CMK (cell line): ENCODE measurements around the gene XRCC4.
"Not testable (repeated sequence)": the region's sequence is repeated elsewhere in the genome, so short reads cannot be mapped to it uniquely, and the experiment has no call there.

Experiments used
- DNase-seq: peaks from one replicate; pipeline ENCODE4 v3.0.0-alpha.2; 2010; ENCODE audit warnings: low read depth

Gene XRCC4

DNA sequence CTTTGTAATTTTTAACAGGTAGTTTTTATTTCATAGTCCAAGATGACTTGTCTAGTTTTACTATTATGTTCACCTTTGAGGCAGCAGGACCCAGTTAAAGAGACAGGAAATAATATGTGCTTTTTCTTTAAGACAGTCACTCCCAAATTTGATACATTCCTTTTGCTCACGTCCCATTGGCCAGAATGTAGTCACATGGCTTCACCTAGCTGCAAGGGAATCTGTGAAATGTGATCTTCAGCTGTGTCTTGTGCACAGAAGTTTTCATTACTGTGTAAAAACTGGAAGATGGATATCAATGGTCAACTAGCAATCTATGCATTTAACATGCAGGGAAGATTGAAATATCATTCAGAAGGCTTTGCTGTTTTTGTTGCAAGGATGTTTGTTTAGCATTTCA, 41.1 kb downstream of the XRCC4 start:
- peak; percentile 4 for DNase-seq

DNA sequence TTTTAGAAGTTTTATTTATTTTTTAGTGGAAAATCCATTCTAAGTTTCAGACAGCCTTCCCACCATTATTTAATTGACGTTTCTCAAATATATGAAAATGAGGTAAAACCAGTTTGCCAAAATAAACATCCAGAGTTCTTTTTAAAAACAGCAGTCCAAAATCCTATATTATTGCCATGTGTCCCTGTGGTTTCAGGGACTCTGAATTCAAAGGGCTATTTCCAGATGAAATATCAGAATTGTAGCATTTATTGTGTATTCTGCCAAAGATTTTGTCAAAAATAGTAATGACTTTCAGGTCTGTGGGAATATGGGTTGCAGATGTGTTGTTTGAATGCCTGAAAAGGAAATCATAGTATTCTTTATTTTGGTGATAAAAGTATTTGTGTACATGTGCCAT, 41.6 kb downstream of the XRCC4 start:
- no peak for DNase-seq

DNA sequence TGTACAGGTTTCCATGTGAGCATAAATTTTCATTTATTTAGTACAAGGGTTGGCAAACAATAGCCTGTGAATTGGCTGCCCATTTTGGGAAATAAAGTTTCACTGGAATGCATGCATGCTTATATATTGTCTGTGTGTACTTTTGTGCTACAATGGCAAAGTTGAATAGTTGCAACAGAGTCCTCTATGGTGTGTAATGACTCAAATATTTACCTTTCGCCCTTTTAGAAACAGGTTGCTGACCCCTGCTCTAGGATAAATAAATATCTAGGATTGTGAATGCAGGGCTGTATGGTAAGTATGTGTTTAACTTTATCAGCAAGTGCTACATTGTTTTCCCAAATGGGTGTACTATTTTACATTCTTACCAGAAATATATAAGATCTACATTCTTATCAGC, 47.2 kb downstream of the XRCC4 start:
- DNase-seq = no peak

DNA sequence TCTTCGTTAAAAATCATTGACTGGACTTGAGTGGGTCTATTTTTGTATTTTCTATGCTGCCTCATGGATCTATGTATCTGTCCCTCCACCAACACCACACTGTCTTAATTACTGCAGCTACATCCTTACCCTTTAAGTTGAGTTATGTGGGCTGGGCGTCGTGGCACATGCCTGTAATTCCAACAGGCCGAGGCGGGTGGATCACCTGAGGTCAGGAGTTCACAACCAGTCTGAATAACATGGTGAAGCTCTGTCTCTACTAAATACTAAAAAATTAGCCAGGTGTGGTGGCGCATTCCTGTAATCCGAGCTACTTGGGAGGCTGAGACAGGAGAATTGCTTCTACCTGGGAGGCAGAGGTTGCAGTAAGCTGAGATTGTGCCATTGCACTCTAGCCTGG, 48.2 kb downstream of the XRCC4 start:
- no peak for DNase-seq

DNA sequence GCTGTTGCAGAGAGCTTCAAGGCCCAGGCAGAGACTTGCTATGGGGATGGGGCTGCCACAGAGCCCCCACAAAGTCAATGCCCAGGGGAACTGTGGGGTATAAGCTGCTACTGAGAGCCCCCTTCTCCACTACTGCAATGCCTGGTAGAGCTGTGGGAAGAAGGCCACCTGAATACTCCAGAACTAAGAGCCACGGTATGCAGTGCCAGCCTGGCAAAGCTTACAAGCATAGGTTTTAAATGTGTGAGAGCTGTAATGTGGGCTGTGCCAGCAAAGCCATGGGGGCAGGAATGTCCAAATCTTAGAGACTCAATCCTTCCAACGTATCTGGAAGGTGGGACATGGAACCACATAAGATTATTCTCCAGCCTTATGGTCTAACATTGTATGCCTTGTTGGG, 49.2 kb downstream of the XRCC4 start:
- no peak for DNase-seq

DNA sequence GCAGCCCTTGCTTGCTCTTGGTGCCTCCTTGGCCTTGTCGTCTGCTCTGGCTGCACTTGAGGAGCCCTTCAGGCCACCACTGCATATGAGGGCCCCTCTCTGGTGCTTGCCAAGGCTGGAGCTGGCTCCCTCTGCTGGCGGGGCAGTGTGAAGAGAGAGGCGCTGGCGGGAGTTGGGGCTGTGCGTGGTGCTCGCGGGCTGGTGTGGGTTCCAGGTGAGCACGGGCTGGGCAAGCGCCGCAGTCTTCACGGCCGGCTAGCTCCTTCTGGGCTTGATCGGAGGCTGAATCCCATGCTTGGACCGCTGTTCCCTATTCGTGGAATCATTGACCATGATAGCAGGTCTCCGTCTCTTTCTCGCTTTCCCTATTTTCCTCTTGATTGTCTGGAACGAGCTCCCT, 56.5 kb downstream of the XRCC4 start:
- DNase-seq = no peak

DNA sequence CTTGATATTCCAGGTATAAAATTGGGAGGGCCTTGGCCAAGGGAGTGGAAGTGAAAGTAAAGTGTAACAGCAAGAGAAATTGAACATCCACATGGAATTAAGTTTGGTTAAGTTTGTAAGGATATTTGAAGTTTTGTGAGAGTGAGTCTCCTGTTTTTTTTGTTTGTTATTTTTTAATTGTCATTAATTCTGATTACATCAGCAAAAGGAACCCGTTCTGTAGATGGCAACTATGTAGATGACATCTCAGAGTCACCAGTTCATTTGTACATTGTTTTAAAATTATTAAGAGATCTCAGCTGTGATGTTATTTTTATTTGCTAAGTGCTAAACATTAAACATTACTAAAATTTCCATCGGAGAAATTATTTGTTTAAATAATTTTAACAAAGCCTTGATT, 65.2 kb downstream of the XRCC4 start:
- DNase-seq = no peak

DNA sequence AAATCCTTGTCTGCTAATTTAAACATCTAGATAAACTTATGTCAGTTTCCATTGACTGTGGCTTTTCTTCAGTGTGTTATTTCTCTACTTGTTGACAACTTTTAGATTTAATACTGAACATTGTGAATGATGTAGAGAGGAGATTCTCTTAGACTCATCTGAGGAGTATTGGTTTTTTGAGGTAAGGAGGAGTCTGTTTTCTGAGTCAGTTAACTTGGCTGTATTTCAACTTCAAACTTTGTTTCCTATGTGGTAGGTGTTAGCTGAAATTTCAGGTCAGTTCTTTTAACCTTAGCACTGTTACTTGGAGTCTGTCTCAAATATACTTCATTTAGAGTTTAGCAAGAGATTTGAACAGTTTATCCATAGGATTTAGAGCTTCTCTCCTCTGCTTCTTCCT, 67.9 kb downstream of the XRCC4 start:
- no peak for DNase-seq

DNA sequence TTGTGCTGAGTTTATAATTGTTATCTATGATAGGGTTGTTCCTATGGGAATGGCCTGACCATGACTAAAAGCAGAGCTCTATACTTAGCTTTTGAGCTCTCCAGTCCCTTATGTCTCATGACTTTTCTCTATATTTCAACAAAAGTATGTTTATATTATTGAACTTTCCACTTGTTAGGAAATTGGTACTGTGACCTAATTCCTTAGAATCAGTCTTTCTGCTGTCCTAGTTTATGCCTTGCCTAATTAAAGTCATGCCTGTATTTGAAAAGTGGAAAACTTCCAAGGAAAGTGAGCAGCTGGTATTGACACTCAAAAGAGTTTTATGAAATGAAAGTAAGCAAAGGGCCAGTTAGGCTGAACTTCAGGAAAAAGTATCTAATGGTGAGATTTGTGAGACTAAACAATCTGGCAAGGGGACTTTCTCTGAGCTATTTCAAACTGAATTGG, 68.6 kb downstream of the XRCC4 start:
- DNase-seq = no peak

DNA sequence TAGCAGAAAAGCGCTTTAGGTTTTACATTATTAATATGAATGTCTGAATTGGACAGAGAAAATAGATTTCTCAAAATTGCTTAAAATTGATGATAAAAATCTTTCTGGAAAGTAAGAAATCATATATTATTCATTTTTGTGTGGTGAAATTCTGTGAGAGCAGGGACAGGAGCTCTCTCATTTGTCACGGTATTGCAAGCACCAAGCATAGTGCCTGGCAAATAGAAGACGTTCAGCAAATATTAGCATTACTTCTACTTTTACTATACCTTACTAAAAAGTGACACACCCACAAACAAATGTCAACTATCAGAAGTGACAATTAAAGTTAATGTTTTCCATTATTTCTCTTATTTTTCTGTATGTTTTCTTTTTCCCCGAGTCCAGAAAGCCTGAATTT, 69.1 kb downstream of the XRCC4 start:
- DNase-seq = no peak

DNA sequence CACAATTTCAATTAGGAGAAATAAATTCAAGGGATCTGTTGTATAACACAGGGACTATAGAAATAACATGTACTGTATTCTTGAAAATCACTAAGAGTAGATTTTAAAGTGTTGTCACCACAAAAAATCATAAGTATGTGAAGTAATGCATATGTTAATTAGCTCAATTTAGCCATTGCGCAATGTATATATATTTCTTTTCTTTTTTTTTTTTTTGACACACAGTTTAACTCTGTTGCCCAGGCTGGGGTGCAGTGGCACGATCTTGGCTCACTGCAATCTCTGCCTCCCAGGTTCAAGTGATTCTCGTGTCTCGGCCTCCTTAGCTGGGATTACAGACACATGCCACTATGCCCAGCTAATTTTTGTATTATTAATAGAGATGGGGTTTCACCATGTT, 70.2 kb downstream of the XRCC4 start:
- DNase-seq = no peak

DNA sequence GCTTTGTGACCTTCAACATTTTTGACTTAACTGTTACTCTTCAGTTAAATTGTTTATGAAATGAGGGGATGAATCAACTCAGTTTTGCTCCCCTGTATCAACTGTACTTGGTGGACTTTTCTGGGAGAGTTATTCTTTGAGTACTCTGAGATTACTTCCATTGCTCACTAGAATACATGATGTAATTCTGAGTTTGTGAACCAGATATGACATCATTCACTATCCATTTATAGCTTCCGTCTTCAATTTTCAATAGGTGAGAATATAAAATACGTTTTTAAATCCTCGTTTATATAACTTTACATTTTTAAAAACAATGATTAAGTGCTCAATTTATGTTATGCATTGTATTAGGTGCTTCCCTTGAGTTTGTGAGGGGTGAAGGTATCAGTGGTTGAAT, 71.0 kb downstream of the XRCC4 start:
- DNase-seq = no peak

DNA sequence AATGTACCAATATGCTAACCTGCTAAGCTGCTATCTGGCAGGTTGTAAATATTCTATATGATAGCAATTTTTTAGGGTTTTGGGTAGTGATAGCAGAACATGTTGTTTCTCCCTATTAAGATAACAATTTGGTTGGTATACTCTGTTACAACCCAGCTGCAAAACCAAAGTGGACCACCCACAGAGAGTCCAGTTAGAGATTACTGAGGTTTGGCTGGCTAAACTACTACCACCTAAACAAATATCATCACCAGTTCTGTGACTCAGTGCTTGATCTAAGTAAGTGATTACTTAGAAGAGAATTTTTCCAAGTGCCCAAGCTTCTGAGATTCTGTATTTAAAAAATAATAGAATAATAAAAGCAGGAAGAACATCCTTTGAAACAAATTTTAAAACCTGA, 72.3 kb downstream of the XRCC4 start:
- DNase-seq = no peak

DNA sequence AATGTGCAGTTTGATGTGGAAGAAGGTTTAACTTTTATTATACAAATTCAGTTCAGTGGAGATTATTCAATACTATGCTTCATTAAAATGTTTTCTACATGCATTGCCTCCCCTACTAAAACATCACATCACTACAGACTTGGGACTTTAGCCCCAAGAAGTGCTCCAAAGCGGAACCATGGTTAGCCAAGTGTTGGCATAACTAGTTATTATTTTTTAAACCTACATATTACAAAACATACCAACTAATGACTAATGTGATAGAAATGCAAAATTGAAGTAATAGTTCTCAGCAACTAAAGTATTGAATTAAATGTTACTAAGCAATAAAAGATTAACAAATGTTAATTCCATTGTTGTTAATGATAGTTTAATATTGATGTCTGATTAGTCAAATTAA, 74.5 kb downstream of the XRCC4 start:
- DNase-seq = no peak

DNA sequence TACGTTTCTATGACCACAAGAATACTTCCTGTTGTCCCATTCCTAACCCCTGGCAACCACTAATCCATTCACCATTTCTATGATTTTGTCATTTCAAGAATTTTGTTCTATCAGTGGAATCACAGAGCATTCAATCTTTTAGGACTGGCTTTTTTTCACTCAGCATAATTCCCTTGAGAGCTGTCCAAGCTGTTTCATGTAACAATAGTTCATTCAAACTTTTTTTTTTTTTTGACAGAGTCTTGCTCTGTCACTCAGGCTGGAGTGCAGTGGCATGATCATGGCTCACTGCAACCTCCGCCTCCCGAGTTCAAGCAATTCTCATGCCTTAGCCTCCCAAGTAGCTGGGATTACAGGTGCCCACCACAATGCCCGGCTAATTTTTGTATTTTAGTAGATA, 75.6 kb downstream of the XRCC4 start:
- DNase-seq = not testable (repeated sequence)

DNA sequence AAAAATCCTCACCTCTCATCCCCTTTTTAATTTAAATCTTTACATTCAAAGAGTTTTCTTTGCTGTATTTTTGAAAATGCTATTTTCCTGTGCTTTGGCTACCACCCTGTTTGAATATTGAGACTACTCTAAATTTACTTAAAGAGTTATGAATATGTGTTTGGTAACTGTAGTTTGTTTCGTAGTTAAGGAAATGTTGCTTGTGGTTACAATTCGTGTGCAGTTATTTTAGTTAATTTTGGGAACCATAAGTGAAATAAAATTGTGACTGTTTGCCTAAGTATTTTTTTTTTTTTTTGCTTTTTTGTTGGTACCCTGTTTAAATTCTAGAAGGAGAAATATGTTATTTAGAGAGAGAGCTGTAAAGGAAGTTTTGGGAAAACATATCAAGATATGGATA, 78.7 kb downstream of the XRCC4 start:
- no peak for DNase-seq

DNA sequence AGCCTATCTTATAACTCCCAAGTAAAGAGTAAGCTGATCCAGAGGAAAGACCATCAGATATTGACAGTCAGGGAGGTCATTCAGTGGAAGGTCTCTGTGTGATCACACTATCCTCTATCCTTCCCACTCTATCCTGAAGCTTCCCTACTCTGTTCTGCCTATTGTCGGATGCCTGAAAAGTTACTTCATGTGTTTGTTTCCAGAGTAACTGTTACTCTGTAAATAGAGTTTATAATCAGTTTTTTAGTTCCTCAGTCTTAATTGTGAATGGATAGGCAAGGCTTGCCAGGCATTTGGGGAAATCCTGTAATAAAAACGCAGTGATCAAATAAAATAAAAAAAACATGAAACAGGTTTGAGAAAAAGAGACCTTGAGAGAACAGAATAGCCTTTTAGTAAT, 79.8 kb downstream of the XRCC4 start:
- DNase-seq = no peak

DNA sequence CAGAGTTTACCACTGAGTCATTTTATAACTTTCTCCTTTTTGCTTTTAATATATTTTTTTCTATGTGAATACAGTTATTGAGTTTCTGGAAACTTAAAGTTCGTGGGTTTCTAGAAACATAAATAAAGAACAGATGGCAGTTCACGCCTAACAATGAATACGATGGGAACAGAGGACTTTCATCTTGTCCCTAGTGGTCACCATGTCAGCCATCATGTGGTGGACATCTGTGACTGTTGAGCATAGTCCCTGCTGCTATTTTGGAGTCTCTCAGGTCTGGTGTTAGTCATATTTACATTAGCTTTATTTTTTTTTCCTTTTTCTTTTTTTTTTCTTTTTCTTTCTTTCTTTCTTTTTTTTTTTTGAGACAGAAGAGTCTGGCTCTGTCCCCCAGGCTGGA, 85.3 kb downstream of the XRCC4 start:
- no peak for DNase-seq

DNA sequence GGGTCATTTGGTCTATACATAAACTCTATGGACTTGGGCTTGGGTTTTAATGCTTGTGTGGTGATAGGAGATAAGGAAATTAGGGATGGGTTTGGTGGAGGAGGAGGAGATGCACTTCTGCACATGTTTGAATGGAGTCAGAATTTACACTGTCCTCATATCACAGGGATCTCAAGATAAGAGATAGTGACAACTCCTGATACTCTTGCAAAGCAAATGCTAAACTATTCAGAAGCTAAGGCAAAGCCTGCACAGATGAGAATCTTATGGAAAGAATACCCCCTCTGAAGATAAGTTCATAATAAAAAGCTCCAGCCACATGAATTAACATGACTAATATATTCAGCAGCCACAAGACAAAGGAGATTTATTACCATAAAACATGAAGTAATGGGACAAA, 90.2 kb downstream of the XRCC4 start:
- no peak for DNase-seq

DNA sequence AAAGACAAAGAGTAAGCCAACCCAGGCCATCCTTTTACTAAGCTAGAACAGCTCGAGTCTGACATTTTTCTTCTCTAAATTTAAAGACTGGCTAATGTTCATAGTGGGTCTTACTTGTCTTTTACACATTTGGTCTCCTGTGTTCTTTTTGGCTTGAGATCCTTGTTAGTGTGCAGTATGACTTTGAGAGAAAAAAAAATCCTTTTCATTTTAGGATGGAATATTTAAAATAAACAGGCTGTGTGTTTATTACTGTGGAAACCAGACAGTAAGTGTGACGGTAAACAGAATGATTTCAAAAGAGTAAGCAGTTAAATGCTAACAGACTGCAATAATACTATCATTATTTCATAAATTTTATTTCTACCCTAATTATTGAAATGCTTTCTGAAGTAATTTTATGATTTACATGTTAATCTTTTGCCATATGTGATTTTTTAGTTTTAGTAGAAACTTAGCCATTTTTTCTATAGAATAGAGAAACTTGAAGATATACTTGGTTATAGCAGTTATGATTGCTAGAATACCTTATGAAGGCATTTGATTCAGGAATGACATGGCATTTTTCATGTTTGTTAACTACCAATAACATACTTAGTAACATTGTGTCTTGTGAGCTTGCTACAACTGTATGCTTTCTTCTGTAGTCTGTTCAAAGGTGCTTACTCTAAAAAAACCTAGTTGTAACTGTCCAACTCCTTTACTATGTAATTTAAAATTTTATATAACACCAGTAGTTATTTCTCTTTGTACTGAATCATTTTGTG, 92.4 kb downstream of the XRCC4 start:
- no peak for DNase-seq

DNA sequence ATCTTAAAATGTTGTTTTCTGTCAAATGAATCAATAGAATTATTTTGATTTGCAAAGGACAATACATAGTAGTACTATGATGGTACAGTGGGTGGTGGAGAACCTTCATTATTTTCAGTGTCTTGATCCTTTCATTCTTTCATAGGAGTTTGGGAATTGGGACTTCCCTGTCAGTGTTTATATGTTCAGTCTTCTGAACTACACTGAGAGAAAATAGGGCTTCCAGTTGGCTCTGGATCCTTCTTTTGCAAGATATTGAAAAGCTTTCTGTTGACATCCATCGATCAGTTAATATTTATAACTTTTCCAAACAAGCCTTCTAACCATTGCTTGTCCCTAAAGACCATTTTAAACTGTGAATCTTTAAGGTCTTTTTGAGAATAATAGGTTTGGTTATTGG, 94.7 kb downstream of the XRCC4 start:
- DNase-seq = no peak

DNA sequence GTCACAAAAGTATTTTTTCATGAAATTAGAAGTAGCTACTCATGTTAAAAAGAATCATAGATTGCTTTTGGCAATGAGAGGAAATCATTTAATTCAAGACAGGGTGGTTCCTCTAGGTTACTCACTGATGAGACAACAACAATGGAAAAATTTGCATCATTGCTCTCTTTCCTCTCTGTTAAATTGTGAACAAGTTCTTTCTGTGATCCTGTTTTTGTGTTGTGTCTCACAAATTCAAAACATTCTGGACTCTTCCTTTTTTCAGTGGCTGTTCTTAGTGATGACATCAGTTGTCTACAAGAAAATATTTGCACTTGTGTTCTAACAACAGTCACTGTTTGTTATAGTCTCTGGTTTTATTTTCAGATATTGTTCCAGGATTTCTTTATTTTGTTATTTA, 95.3 kb downstream of the XRCC4 start:
- no peak for DNase-seq

DNA sequence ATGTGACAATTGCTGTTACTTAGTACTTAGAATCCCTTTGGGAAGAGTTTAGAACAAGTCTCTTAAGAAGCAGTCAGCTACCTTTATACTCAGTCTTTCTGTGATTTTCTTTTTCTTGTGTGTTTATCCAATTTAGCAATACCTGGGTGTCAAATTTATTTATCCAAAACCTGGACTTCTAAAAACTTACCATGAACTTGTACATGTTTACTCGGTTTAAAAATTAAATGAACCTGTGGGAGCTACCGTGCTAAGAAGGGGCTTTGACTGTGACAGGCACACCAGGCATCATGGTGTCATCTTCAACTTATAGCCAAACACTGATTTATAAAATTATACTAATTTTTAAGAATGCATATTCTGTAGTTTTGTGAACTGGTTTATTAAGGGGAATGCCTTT, 96.5 kb downstream of the XRCC4 start:
- no peak for DNase-seq

DNA sequence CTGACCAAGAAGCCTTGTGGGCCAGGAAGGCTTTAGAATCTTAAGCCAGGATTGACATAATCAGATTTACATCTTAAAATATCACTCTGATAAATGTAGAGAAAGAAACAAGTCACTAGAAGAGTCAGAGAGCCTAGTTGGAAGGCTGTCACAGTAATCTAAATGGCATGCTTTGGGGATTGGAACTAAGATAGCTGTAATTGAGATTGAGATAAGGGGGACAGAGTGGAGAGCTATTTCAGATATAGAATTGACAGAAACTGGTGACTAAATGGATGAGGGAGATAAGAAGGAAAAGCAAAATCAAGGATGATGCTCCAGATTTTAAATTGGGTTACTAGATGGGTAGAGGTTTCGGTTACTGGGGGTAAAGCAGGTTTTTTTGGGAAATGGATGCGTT, 100.5 kb downstream of the XRCC4 start:
- DNase-seq = no peak

DNA sequence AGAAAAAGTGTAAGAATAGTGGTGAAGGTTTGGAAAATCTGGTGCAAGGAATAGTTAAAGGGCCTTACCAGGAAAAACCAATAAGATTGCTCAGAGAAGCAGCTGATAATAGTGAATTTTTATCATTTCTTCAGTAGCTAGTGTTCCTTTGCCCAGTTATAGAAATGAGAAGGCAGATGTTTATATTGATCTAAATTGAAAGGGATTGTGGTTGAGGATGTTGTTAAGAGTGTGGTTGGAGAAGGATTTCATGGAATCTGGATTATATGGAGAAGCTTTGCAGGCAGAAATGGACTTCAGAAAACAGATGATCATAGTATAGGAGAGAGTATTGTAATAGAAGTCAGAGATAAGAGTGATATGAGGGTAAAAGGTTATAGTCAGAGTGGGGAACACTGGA, 102.6 kb downstream of the XRCC4 start:
- no peak for DNase-seq
